ENCODE measurements around the gene ADARB2. TPM values are rescaled to one million over a fixed set of nuclear protein-coding genes. Genes with fewer than 3 reads are reported as not detected.
"Not testable (repeated sequence)": the region's sequence is repeated elsewhere in the genome, so short reads cannot be mapped to it uniquely, and the experiment has no call there.

ADARB2 gene
- total RNA-seq, 2 experiments from 2014 or later, result 1.3 to 1.4 TPM

- H3K4me3 Mint-ChIP-seq, result no peak overlapping the region
- CTCF ChIA-PET, result no interaction called here
- peaks cover 5% of the 10 kb centered on the region for H3K27me3 Mint-ChIP-seq (ENCODE audit: low read depth)
- H3K9me3 Mint-ChIP-seq, result no peaks in the 10 kb centered on the region
- H3K4me1 Mint-ChIP-seq (ENCODE audit: low read depth), result no peaks in the 10 kb centered on the region
- H3K27ac Mint-ChIP-seq, result no peak overlapping the region
- intact Hi-C loops (cut with micrococcal nuclease), result no loop called here
- no peaks in the 10 kb centered on the region for H3K36me3 Mint-ChIP-seq (ENCODE audit: low read depth)
- DNase-seq, result no peak
Observed at GRCh38 chr10:1170867-1171180, 566.5 kb downstream of the ADARB2 start.

GRCh38 chr10:1169981-1170866 lies 567.1 kb downstream of the ADARB2 start:
- Mint-ChIP-seq H3K4me3 (no peak overlapping the region), H3K4me1 (ENCODE audit: low read depth) (no peaks in the 10 kb centered on the region), H3K27me3 (ENCODE audit: low read depth) (peaks cover 5% of the 10 kb centered on the region), H3K36me3 (ENCODE audit: low read depth) (no peaks in the 10 kb centered on the region), H3K27ac (no peak overlapping the region), H3K9me3 (no peaks in the 10 kb centered on the region)
- CTCF ChIA-PET, result no interaction called here
- intact Hi-C loops (cut with micrococcal nuclease), result no loop called here
- DNase-seq, result no peak

- DNase-seq, result no peak
- Mint-ChIP-seq H3K36me3 (ENCODE audit: low read depth) (no peaks in the 10 kb centered on the region), H3K27ac (no peak overlapping the region), H3K4me3 (no peak overlapping the region), H3K27me3 (ENCODE audit: low read depth) (peaks cover 5% of the 10 kb centered on the region), H3K9me3 (no peaks in the 10 kb centered on the region), H3K4me1 (ENCODE audit: low read depth) (no peaks in the 10 kb centered on the region)
- CTCF ChIA-PET, result no interaction called here
- intact Hi-C loops (cut with micrococcal nuclease), result no loop called here
Observed at GRCh38 chr10:1169186-1169885, 568.0 kb downstream of the ADARB2 start.

- peaks cover 5% of the 10 kb centered on the region for H3K27me3 Mint-ChIP-seq (ENCODE audit: low read depth)
- H3K27ac Mint-ChIP-seq, result no peak overlapping the region
- intact Hi-C loops (cut with micrococcal nuclease), result no loop called here
- CTCF ChIA-PET, result interaction anchor here (0.7 kb wide), 2 partner anchors 315 to 613 kb away, joined by 3 read pairs; no protein-coding TSS in a partner anchor
- H3K4me3 Mint-ChIP-seq, result no peak overlapping the region
- no peaks in the 10 kb centered on the region for H3K36me3 Mint-ChIP-seq (ENCODE audit: low read depth)
- no peak for DNase-seq
- no peaks in the 10 kb centered on the region for H3K9me3 Mint-ChIP-seq
- H3K4me1 Mint-ChIP-seq (ENCODE audit: low read depth), result no peaks in the 10 kb centered on the region
Observed at GRCh38 chr10:1168763-1169162, 568.6 kb downstream of the ADARB2 start.

- CTCF ChIA-PET, result no interaction called here
- intact Hi-C loops (cut with micrococcal nuclease), result no loop called here
- H3K27me3 Mint-ChIP-seq (ENCODE audit: low read depth), result peaks cover 5% of the 10 kb centered on the region
- no peak overlapping the region for H3K27ac Mint-ChIP-seq
- H3K9me3 Mint-ChIP-seq, result no peaks in the 10 kb centered on the region
- H3K4me3 Mint-ChIP-seq, result no peak overlapping the region
- no peak for DNase-seq
- no peaks in the 10 kb centered on the region for H3K36me3 Mint-ChIP-seq (ENCODE audit: low read depth)
- H3K4me1 Mint-ChIP-seq (ENCODE audit: low read depth), result no peaks in the 10 kb centered on the region
Observed at GRCh38 chr10:1166828-1167275, 570.5 kb downstream of the ADARB2 start.

GRCh38 chr10:1166101-1166827 lies 571.1 kb downstream of the ADARB2 start:
- Mint-ChIP-seq H3K9me3 (no peaks in the 10 kb centered on the region), H3K4me1 (ENCODE audit: low read depth) (no peaks in the 10 kb centered on the region), H3K27me3 (ENCODE audit: low read depth) (peaks cover 5% of the 10 kb centered on the region), H3K36me3 (ENCODE audit: low read depth) (no peaks in the 10 kb centered on the region), H3K27ac (no peak overlapping the region), H3K4me3 (no peak overlapping the region)
- DNase-seq, result no peak
- CTCF ChIA-PET, result no interaction called here
- intact Hi-C loops (cut with micrococcal nuclease), result no loop called here

GRCh38 chr10:1163831-1164230 lies 573.5 kb downstream of the ADARB2 start:
- DNase-seq, result no peak
- no peaks in the 10 kb centered on the region for H3K4me1 Mint-ChIP-seq (ENCODE audit: low read depth)
- H3K4me3 Mint-ChIP-seq, result no peak overlapping the region
- CTCF ChIA-PET, result no interaction called here
- peaks cover 5% of the 10 kb centered on the region for H3K27me3 Mint-ChIP-seq (ENCODE audit: low read depth)
- H3K9me3 Mint-ChIP-seq, result no peaks in the 10 kb centered on the region
- H3K36me3 Mint-ChIP-seq (ENCODE audit: low read depth), result no peaks in the 10 kb centered on the region
- H3K27ac Mint-ChIP-seq, result no peak overlapping the region
- intact Hi-C loops (cut with micrococcal nuclease), result no loop called here

- no peaks in the 10 kb centered on the region for H3K9me3 Mint-ChIP-seq
- intact Hi-C loops (cut with micrococcal nuclease), result no loop called here
- no peak overlapping the region for H3K4me3 Mint-ChIP-seq
- no peak overlapping the region for H3K27ac Mint-ChIP-seq
- CTCF ChIA-PET, result no interaction called here
- no peaks in the 10 kb centered on the region for H3K36me3 Mint-ChIP-seq (ENCODE audit: low read depth)
- H3K4me1 Mint-ChIP-seq (ENCODE audit: low read depth), result no peaks in the 10 kb centered on the region
- peaks cover 3% of the 10 kb centered on the region for H3K27me3 Mint-ChIP-seq (ENCODE audit: low read depth)
- DNase-seq, result no peak
Observed at GRCh38 chr10:1163204-1163660, 574.1 kb downstream of the ADARB2 start.

GRCh38 chr10:1162481-1163203 lies 574.7 kb downstream of the ADARB2 start:
- H3K27me3 Mint-ChIP-seq (ENCODE audit: low read depth), result peaks cover 3% of the 10 kb centered on the region
- no peak for DNase-seq
- H3K36me3 Mint-ChIP-seq (ENCODE audit: low read depth), result no peaks in the 10 kb centered on the region
- H3K4me1 Mint-ChIP-seq (ENCODE audit: low read depth), result no peaks in the 10 kb centered on the region
- CTCF ChIA-PET, result no interaction called here
- no peak overlapping the region for H3K4me3 Mint-ChIP-seq
- no peak overlapping the region for H3K27ac Mint-ChIP-seq
- no peaks in the 10 kb centered on the region for H3K9me3 Mint-ChIP-seq
- intact Hi-C loops (cut with micrococcal nuclease), result no loop called here

GRCh38 chr10:1161315-1161673 lies 576.0 kb downstream of the ADARB2 start:
- H3K27ac Mint-ChIP-seq; intact Hi-C loops (cut with micrococcal nuclease); H3K36me3 Mint-ChIP-seq (ENCODE audit: low read depth); CTCF ChIA-PET; DNase-seq; H3K9me3 Mint-ChIP-seq; H3K4me3 Mint-ChIP-seq; H3K4me1 Mint-ChIP-seq (ENCODE audit: low read depth); H3K27me3 Mint-ChIP-seq (ENCODE audit: low read depth): not testable (repeated sequence)

- Mint-ChIP-seq H3K9me3 (no peaks in the 10 kb centered on the region), H3K4me1 (ENCODE audit: low read depth) (no peaks in the 10 kb centered on the region), H3K36me3 (ENCODE audit: low read depth) (no peaks in the 10 kb centered on the region), H3K27me3 (ENCODE audit: low read depth) (no peaks in the 10 kb centered on the region), H3K4me3 (no peak overlapping the region), H3K27ac (no peak overlapping the region)
- DNase-seq, result no peak
- intact Hi-C loops (cut with micrococcal nuclease), result no loop called here
- CTCF ChIA-PET, result no interaction called here
Observed at GRCh38 chr10:1160561-1161314, 576.6 kb downstream of the ADARB2 start.

All from activated naive CD4-positive, alpha-beta T cell treated with anti-CD3 and anti-CD28 coated beads for 36 hours (primary cell).